Kidney (tissue), 14 donors: ENCODE measurements around the gene RSPH1. TPM values are rescaled to one million over a fixed set of nuclear protein-coding genes. Genes with fewer than 3 reads are reported as not detected.

Source experiments
- DNase-seq, 5 donors: peaks; one replicate each; pipeline ENCODE4 v3.0.0-alpha.2; 2013 to 2020
- FAIRE-seq: peaks from 2 replicates; lab custom pipeline; 2012; peaks lifted over from hg19 to GRCh38; lab: Jason Lieb, UNC
- H3K27ac ChIP-seq, 2 donors: one replicate each; pipeline ENCODE4 v1.7.0; 2013; ENCODE audit warnings: low read depth in 2 of 2, low read length in 2 of 2, inconsistent platforms in 1 of 2
- H3K27me3 ChIP-seq: one replicate; pipeline ENCODE4 v1.7.1; 2013; ENCODE audit warnings: low read length, inconsistent platforms; ENCODE audit not compliant: control insufficient read depth, insufficient read depth
- H3K36me3 ChIP-seq, 3 donors: one replicate each; pipeline versions ENCODE4 v1.7.0 to v1.7.1; 2013; ENCODE audit warnings: low read length in 3 of 3, control low read depth in 1 of 3, inconsistent platforms in 1 of 3; ENCODE audit not compliant: insufficient read depth in 3 of 3, control insufficient read depth in 2 of 3
- H3K4me1 ChIP-seq, 3 donors: one replicate each; pipeline versions ENCODE4 v1.7.0 to v1.7.1; 2013; ENCODE audit warnings: low read length in 3 of 3, inconsistent platforms in 1 of 3, low read depth in 1 of 3; ENCODE audit not compliant: control insufficient read depth in 2 of 3, insufficient read depth in 2 of 3
- H3K4me3 ChIP-seq, 3 donors: one replicate each; pipeline versions ENCODE4 v1.7.0 to v1.8.1; 2013; ENCODE audit warnings: low read length in 3 of 3, control low read depth in 1 of 3, inconsistent platforms in 1 of 3
- H3K9ac ChIP-seq, 3 donors: one replicate each; pipeline versions ENCODE4 v1.7.0 to v1.7.1; 2013; ENCODE audit warnings: low read length in 3 of 3, control low read depth in 1 of 3, inconsistent platforms in 1 of 3
- H3K9me3 ChIP-seq, 3 donors: one replicate each; pipeline versions ENCODE4 v1.7.0 to v1.7.1; 2013; ENCODE audit warnings: low read length in 3 of 3, control low read depth in 1 of 3, inconsistent platforms in 1 of 3; ENCODE audit not compliant: control insufficient read depth in 2 of 3, insufficient read depth in 1 of 3
- intact Hi-C: fragments of 100-400 bp; cut with DNase I; formaldehyde crosslinking; loops from one replicate; pipeline ENCODE4 v1.11.1; 2022
- polyA plus RNA-seq: library from polyadenylated mRNA; stranded (reverse); fragments of 350-450 nt; fragmentation: Illumina TruSeq; extraction: RNeasy Lipid Tissue Mini Kit (QIAGEN cat#74804); gene quantifications from one replicate; pipeline ENCODE4 v1.2.3, GENCODE V29; 2014; ENCODE audit warnings: low read depth, low replicate concordance; ENCODE audit not compliant: insufficient read depth
- total RNA-seq: library from RNA; stranded (reverse); fragmentation: NEBNext Ultra II Directional; extraction: Animal tissue kit (Norgen Biotek cat#: 25700); gene quantifications from one replicate; pipeline ENCODE4 v1.2.1, GENCODE V29; 2021
- TF ChIP-seq, protein P1 (sequence below): IDR thresholded peaks from 3 replicates; pipeline ENCODE4 v1.5.1; 2012; ENCODE audit warnings: mild to moderate bottlenecking, moderate library complexity, borderline replicate concordance; ENCODE audit not compliant: insufficient read depth; ENCODE audit errors: extremely low read depth
- donor health status: control.
- donor health status: control.
- donor health status: control.
- donor health status: control.
- donor health status: control.
- donor health status: DM: yes; HTN: yes; CAD: no.
- donor health status: Normal renal cell carcinoma (clear cell type).

The RSPH1 gene
- total and polyA plus RNA-seq, 2 donors from 2014 or later = 12.0 to 13.0 TPM

DNA sequence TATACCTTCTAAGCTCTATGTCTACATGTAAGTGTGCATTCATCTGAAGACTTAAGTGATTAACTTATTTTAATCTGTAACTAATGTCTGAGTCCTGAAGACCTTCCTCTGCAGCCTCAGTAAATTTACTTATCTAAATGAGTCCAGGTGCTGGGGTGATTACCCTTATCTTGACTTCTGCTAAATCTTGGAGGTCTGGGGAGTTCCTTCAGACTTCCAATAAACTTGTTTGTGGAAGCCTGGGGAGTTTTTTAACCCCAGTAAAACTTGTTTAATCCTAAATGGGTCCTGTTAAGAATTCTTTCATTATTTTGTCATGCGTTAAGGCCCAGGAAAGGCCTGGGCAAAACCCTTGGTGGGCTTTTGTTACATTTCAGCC, 37.0 kb downstream of the RSPH1 start:
- H3K36me3 ChIP-seq = no peaks in the 10 kb centered on the region
- H3K4me3 ChIP-seq = no peak overlapping the region
- TF ChIP-seq, protein P1, sequence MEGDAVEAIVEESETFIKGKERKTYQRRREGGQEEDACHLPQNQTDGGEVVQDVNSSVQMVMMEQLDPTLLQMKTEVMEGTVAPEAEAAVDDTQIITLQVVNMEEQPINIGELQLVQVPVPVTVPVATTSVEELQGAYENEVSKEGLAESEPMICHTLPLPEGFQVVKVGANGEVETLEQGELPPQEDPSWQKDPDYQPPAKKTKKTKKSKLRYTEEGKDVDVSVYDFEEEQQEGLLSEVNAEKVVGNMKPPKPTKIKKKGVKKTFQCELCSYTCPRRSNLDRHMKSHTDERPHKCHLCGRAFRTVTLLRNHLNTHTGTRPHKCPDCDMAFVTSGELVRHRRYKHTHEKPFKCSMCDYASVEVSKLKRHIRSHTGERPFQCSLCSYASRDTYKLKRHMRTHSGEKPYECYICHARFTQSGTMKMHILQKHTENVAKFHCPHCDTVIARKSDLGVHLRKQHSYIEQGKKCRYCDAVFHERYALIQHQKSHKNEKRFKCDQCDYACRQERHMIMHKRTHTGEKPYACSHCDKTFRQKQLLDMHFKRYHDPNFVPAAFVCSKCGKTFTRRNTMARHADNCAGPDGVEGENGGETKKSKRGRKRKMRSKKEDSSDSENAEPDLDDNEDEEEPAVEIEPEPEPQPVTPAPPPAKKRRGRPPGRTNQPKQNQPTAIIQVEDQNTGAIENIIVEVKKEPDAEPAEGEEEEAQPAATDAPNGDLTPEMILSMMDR = no peak
- peak in 3 of 5 donors; percentile 11 to 53 (median 46) for DNase-seq
- peaks cover 5 to 19% (median 16%) of the 10 kb centered on the region in 3 donors for H3K4me1 ChIP-seq
- FAIRE-seq = no peak
- H3K27ac ChIP-seq = peak overlapping the region in 1 of 2 donors; percentile 8
- H3K9ac ChIP-seq = no peak overlapping the region
- intact Hi-C loops = no loop called here
- H3K9me3 ChIP-seq = no peaks in the 10 kb centered on the region
- H3K27me3 ChIP-seq = no peaks in the 10 kb centered on the region

- no peak for FAIRE-seq
- intact Hi-C loops = no loop called here
- DNase-seq = no peak
- no peak overlapping the region for H3K4me3 ChIP-seq
- no peak overlapping the region for H3K27ac ChIP-seq
- H3K4me1 ChIP-seq = peaks cover 5 to 7% (median 7%) of the 10 kb centered on the region in 3 donors
- no peaks in the 10 kb centered on the region for H3K27me3 ChIP-seq
- no peaks in the 10 kb centered on the region for H3K36me3 ChIP-seq
- no peak overlapping the region for H3K9ac ChIP-seq
- TF ChIP-seq, protein P1 = no peak
- no peaks in the 10 kb centered on the region for H3K9me3 ChIP-seq
Observed at GRCh38 chr21:42456457-42456856, 39.6 kb downstream of the RSPH1 start.

GRCh38 chr21:42455754-42456440, 40.1 kb downstream of the RSPH1 start:
- DNase-seq (no peak), FAIRE-seq (no peak)
- Histone ChIP-seq H3K36me3 (no peaks in the 10 kb centered on the region), H3K4me3 (no peak overlapping the region), H3K9me3 (no peaks in the 10 kb centered on the region), H3K4me1 (peaks cover 5 to 7% (median 7%) of the 10 kb centered on the region in 3 donors), H3K9ac (no peak overlapping the region), H3K27ac (no peak overlapping the region), H3K27me3 (no peaks in the 10 kb centered on the region)
- TF ChIP-seq, protein P1 = no peak
- intact Hi-C loops = no loop called here
